ENCODE measurements around the gene PLAGL2.
A peak's percentile ranks its signal among the peaks of the same experiment; 100 is the strongest.
"Not testable (repeated sequence)": the region's sequence is repeated elsewhere in the genome, so short reads cannot be mapped to it uniquely, and the experiment has no call there.

The PLAGL2 gene

DNA sequence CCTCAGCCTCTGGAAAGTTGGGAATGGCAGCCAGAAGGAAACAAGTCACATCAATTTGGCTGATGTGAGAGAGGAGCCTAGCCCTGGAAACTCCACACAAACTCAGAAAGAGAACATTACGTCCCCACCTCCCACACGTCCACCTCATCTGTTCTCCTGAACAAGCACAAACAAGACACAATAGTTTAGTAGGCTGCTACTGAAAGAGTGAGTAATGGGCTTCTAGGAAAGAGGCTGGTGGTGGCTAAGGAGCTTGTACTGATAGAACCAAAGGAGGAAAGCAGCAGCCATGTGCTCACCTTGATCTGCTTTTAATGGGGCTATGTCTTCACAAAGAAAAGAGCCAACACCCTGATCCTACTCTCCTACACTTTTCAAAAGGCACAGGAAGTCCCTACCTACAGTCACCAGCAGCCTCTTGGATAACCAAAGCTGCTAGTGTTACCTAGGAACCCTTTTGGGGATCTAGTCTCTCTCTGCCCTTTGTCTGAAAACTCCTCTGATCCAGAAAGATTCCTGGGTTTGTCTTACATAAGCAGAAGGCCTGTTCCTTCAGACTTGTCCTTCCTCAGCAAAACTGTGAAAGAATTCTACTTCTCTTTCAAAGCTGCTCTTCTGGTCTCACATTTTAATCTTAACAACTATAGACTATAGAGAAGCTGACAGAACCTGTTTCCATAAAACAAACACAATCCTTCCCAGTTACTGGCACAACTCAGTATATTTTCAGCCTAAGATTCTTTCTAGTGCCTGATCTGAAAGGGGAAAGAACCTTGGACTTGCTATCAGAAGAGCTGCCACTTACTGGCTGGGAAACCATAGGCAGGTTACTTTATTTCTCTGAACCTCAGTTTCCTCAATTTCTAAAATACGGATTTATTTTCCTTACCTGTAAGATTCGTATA lies 3.1 kb downstream of the PLAGL2 start:
- FAIRE-seq, result no peak
- DNase-seq (ENCODE audit: low spot score), result no peak

GRCh38 chr20:32203356-32204204 lies 4.0 kb downstream of the PLAGL2 start:
- DNase-seq (ENCODE audit: low spot score) (no peak), FAIRE-seq (no peak)

- DNase-seq (ENCODE audit: low spot score), result no peak
- FAIRE-seq, result no peak
These were observed 5.6 kb downstream of the PLAGL2 start for GRCh38 chr20:32201977-32202363.

DNA sequence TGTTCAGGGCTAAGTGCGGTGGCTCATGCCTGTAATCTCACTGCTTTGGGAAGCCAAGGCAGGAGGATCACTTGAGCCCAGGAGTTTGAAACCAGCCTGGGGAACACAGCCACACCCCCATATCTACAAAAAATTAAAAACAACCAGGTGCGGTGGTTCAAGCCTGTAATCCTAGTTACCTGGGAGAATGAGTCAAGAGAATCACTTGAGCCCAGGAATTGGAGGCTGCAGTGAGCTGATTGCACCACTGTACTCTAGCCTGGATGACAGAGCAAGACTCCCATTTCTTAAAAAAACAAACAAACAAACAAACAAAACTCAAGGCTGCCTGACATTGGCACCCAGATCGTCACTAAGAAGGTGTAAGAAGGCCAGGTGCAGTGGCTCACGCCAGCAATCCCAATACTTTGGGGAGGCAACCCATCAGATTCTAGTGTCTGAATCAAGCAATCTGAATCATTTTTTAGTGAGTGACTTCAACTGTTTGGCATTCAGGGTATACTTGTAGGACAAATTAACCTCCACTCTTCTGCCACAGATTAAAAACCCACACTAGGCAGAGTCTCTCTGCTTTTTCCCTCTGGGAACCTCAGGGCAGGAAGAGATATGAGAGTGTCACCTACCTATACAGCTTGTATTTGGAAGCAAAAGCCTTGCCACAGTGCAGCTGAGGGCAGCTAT lies 6.1 kb downstream of the PLAGL2 start:
- FAIRE-seq, result no peak
- DNase-seq (ENCODE audit: low spot score), result no peak

DNA sequence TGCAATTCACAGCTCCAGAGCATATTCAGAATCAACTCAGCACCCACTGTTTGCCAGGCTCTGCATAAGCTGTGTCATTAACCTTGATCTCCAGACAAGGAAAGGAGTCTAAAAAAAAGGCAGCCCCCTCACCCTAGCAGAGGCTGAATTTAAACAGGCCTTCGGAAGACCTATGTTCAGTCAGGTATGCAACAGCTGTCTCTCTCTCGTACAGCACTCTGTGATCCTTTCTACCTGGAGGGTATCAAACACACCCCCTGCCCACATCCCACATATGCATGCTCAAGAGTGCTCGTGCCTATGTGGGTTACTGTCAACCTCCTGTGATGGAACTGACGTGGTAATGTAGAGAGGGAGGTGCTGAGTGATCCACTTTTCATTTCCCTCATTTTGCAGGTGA lies 8.5 kb downstream of the PLAGL2 start:
- FAIRE-seq, result no peak
- DNase-seq (ENCODE audit: low spot score), result no peak

GRCh38 chr20:32197136-32197535 lies 10.4 kb downstream of the PLAGL2 start:
- not testable (repeated sequence) for DNase-seq (ENCODE audit: low spot score); FAIRE-seq

GRCh38 chr20:32196613-32197012 lies 10.9 kb downstream of the PLAGL2 start:
- FAIRE-seq, result peak; percentile 50
- DNase-seq (ENCODE audit: low spot score), result not testable (repeated sequence)

GRCh38 chr20:32195581-32195980 lies 12.0 kb downstream of the PLAGL2 start:
- no peak for FAIRE-seq
- DNase-seq (ENCODE audit: low spot score), result no peak

DNA sequence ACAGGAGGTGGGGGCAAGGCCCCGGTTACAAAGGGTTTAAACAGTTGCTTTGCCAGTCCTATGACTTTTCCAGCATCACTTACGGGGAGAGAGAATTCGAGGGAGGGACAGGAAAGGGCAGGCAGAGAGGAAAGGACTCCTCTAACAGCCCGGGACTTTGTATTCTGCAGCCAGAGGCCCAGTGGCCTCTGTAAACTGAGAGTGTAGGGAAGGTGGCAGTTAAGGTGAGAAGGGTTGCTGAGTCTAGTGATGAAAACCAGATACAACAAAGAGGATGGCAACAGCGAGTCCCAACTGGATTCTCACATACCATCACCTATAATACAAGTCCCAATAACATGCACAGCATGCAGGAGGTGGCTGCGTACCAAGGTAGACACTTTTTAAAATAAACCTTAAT lies 13.5 kb downstream of the PLAGL2 start:
- FAIRE-seq, result no peak
- no peak for DNase-seq (ENCODE audit: low spot score)

GRCh38 chr20:32193336-32193735 lies 14.2 kb downstream of the PLAGL2 start:
- DNase-seq (ENCODE audit: low spot score); FAIRE-seq: not testable (repeated sequence)

DNA sequence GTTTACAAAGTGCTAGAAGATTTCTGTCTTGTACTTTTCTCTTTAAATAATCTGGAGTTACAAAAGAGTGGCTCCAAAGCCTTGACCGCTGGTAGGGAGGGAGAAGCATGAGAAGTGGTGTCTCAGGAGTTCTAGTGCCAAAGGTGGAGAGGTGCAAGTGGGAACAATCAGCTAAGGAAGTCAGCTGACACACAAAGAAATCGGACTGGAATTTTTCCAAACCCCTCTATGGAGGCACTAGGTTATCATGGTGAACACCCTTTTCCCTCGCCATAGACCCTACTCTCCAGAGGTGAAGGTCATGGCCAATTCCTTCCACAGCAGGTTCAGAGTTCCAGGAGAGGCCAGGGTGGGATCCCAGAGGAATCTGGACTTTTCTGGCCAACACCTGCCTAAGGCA lies 14.8 kb downstream of the PLAGL2 start:
- FAIRE-seq (no peak), DNase-seq (ENCODE audit: low spot score) (no peak)

- FAIRE-seq (no peak), DNase-seq (ENCODE audit: low spot score) (no peak)
These were observed 15.7 kb downstream of the PLAGL2 start for GRCh38 chr20:32191873-32192272.

DNA sequence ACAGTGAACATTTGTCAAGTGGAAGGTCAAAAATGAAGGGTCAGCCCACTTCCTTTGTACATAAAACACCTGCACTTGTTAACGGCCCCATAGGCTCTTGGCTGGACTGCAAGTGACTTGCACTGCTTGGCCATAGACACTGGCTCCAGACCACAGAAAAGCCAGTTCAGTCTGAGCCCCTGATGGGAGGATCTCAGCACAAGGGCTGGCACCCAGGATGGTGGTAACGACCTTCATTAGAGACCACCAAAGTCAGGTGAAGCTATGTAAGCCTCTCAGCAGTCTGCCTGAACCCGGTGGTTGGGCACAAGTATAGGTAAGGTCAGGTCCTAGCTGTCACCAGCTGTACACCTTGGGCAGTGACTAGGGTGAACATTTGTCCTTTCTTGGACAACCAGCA lies 16.1 kb downstream of the PLAGL2 start:
- FAIRE-seq (no peak), DNase-seq (ENCODE audit: low spot score) (no peak)

GRCh38 chr20:32190616-32191415 lies 16.7 kb downstream of the PLAGL2 start:
- DNase-seq (ENCODE audit: low spot score) (no peak), FAIRE-seq (no peak)

- FAIRE-seq (no peak), DNase-seq (ENCODE audit: low spot score) (no peak)
These were observed 17.6 kb downstream of the PLAGL2 start for GRCh38 chr20:32189691-32190615.

GRCh38 chr20:32189123-32189410 lies 18.5 kb downstream of the PLAGL2 start:
- no peak for DNase-seq (ENCODE audit: low spot score)
- no peak for FAIRE-seq

GRCh38 chr20:32188376-32189122 lies 19.0 kb downstream of the PLAGL2 start:
- no peak for DNase-seq (ENCODE audit: low spot score)
- FAIRE-seq, result no peak

- FAIRE-seq (no peak), DNase-seq (ENCODE audit: low spot score) (no peak)
These were observed 21.0 kb downstream of the PLAGL2 start for GRCh38 chr20:32186506-32186905.

GRCh38 chr20:32184961-32185603 lies 22.5 kb downstream of the PLAGL2 start:
- no peak for FAIRE-seq
- no peak for DNase-seq (ENCODE audit: low spot score)
